Mucosa of gallbladder (tissue), 1 donor: ENCODE results near the gene LCN10. TPM values are rescaled to one million over a fixed set of nuclear protein-coding genes. Genes with fewer than 3 reads are reported as not detected.
"Not testable (repeated sequence)": the region's sequence is repeated elsewhere in the genome, so short reads cannot be mapped to it uniquely, and the experiment has no call there.

ENCODE experiments used
- DNase-seq: peaks from one replicate; pipeline ENCODE4 v3.0.0-alpha.2; 2020; ENCODE audit warnings: low spot score
- total RNA-seq: library from RNA; stranded (reverse); gene quantifications from one replicate; pipeline ENCODE4 v1.2.1, GENCODE V29; 2021
- donor health status: DM: no; HTN: no; CAD: no.

The LCN10 gene
- 11.4 TPM for total RNA-seq

GRCh38 chr9:136742591-136743391, at the start of gene LCN10:
TSS of gene LCN10 (minus strand) at chr9:136742940. CDS start at chr9:136742903, 37 bp downstream.
- DNase-seq = no peak

GRCh38 chr9:136791516-136792276, 49.0 kb upstream of the LCN10 start:
- DNase-seq = peak; percentile 77

- DNase-seq = peak; percentile 100
Measured at GRCh38 chr9:136790640-136791515, 48.1 kb upstream of the LCN10 start, which contains the start of gene TMEM141. TSS of gene TMEM141 (plus strand) at chr9:136791344. CDS start at chr9:136791371, 27 bp downstream.

- DNase-seq = no peak
Measured at GRCh38 chr9:136789523-136789937, 46.8 kb upstream of the LCN10 start.

GRCh38 chr9:136788644-136789522, 46.1 kb upstream of the LCN10 start:
- DNase-seq = not testable (repeated sequence)

GRCh38 chr9:136787690-136788400, 45.1 kb upstream of the LCN10 start:
- peak; percentile 74 for DNase-seq

GRCh38 chr9:136786983-136787382, 44.2 kb upstream of the LCN10 start:
- not testable (repeated sequence) for DNase-seq

- no peak for DNase-seq
Measured at GRCh38 chr9:136786451-136786850, 43.7 kb upstream of the LCN10 start.

GRCh38 chr9:136785565-136786355, 43.0 kb upstream of the LCN10 start:
- DNase-seq = not testable (repeated sequence)

- DNase-seq = peak; percentile 36
Measured at GRCh38 chr9:136784997-136785361, 42.2 kb upstream of the LCN10 start.

GRCh38 chr9:136784249-136784996, 41.7 kb upstream of the LCN10 start:
- DNase-seq = no peak

- no peak for DNase-seq
Measured at GRCh38 chr9:136782452-136782851, 39.7 kb upstream of the LCN10 start.

- DNase-seq = no peak
Measured at GRCh38 chr9:136779808-136780207, 37.1 kb upstream of the LCN10 start.

- no peak for DNase-seq
Measured at GRCh38 chr9:136777359-136777758, 34.6 kb upstream of the LCN10 start.

GRCh38 chr9:136776947-136777346, 34.2 kb upstream of the LCN10 start:
- DNase-seq = no peak

- no peak for DNase-seq
Measured at GRCh38 chr9:136775191-136775590, 32.5 kb upstream of the LCN10 start.

GRCh38 chr9:136774416-136775045, 31.8 kb upstream of the LCN10 start:
- DNase-seq = no peak

GRCh38 chr9:136773386-136774044, 30.8 kb upstream of the LCN10 start:
- DNase-seq = no peak
